Panc1 (cell line): ENCODE measurements around the gene CPOX. TPM values are rescaled to one million over a fixed set of nuclear protein-coding genes. Genes with fewer than 3 reads are reported as not detected.

Experiments used
- ATAC-seq: fragments of 200-7000 bp; cut with Tn5 transposase; 2 replicates; pipeline ENCODE4 v1.9.1; 2020; ENCODE audit warnings: mild to moderate bottlenecking, moderate library complexity
- BruUV-seq: library from RNA; stranded (reverse); fragments of 400-500 nt; replicated peaks from 2 replicates; lab custom pipeline; 2021; lab: Mats Ljungman, UMichigan
- CTCF ChIA-PET: fragments of 300-600 bp; sonication (Branson Sonifier 250); formaldehyde crosslinking; loops from one replicate; lab custom pipeline; 2022; ENCODE audit warnings: antibody characterized with exemption; lab: Charles Lee
- POLR2A ChIA-PET: fragments of 300-600 bp; sonication (Branson Sonifier 250); formaldehyde crosslinking; loops from one replicate; lab custom pipeline; 2022; ENCODE audit warnings: antibody characterized with exemption; lab: Charles Lee
- DNase-seq: peaks from one replicate; pipeline ENCODE4 v3.0.0-alpha.2; 2010; ENCODE audit warnings: low read depth, low spot score
- H3K27ac ChIP-seq: 2 replicates; pipeline ENCODE4 v1.5.1; 2011; ENCODE audit warnings: mild to moderate bottlenecking, low read length, inconsistent platforms
- H3K27me3 ChIP-seq: fragments of 200-500 bp; sonication (Bioruptor generic); 2 replicates; pipeline ENCODE4 v1.6.0; 2014; ENCODE audit warnings: low read length, inconsistent platforms; ENCODE audit not compliant: control insufficient read depth, insufficient read depth
- H3K36me3 ChIP-seq: fragments of 200-500 bp; sonication (Bioruptor generic); 2 replicates; pipeline ENCODE4 v1.5.1; 2014; ENCODE audit warnings: inconsistent platforms, mild to moderate bottlenecking, low read length, moderate library complexity; ENCODE audit not compliant: control insufficient read depth, insufficient read depth
- H3K4me1 ChIP-seq: 2 replicates; pipeline ENCODE4 v1.5.1; 2011; ENCODE audit warnings: inconsistent platforms, mild to moderate bottlenecking, low read length, moderate library complexity; ENCODE audit not compliant: control insufficient read depth, insufficient read depth
- H3K4me3 ChIP-seq, 2 experiments: 2 replicates each; pipeline ENCODE4 v1.5.1; 2011 to 2012; ENCODE audit warnings: low read depth in 2 of 2, low read length in 2 of 2, mild to moderate bottlenecking in 2 of 2, inconsistent platforms in 1 of 2, moderate library complexity in 1 of 2
- H3K9me3 ChIP-seq: fragments of 200-500 bp; sonication (Bioruptor generic); 2 replicates; pipeline ENCODE4 v1.5.1; 2014; ENCODE audit warnings: low read depth, mild to moderate bottlenecking, inconsistent platforms, low read length, moderate library complexity; ENCODE audit not compliant: control insufficient read depth, insufficient read depth
- CTCF ChIP-seq: fragments of 450-650 bp; IDR thresholded peaks from 2 replicates; pipeline ENCODE4 v1.5.1; 2017; ENCODE audit warnings: mild to moderate bottlenecking
- REST ChIP-seq, 2 experiments: IDR thresholded peaks; 2 replicates each; pipeline ENCODE4 v1.6.1; 2011 to 2012; ENCODE audit warnings: low read depth in 2 of 2, control low read depth in 1 of 2, low read length in 1 of 2, mild to moderate bottlenecking in 1 of 2, moderate library complexity in 1 of 2; ENCODE audit not compliant: insufficient read depth in 1 of 2
- SIN3A ChIP-seq: IDR thresholded peaks from 2 replicates; pipeline ENCODE4 v1.6.1; 2012; ENCODE audit warnings: low read depth, mild to moderate bottlenecking, low read length, moderate library complexity, borderline replicate concordance; ENCODE audit not compliant: insufficient read depth
- TCF7L2 ChIP-seq: IDR thresholded peaks from 2 replicates; pipeline ENCODE4 v1.6.1; 2011; ENCODE audit warnings: mild to moderate bottlenecking, low read depth, low read length, inconsistent platforms
- in situ Hi-C: cut with HindIII; loops from 2 replicates; pipeline ENCODE4 v1.10.0; 2016; ENCODE audit warnings: low sequenced_read_pairs, low pct_unique_long_range_greater_than_20kb
- intact Hi-C: fragments of 100-400 bp; cut with micrococcal nuclease; formaldehyde crosslinking; loops from one replicate; pipeline ENCODE4 v1.10.0; 2022; ENCODE audit not compliant: unreplicated experiment
- total RNA-seq: library from RNA; stranded (reverse); gene quantifications from one replicate; pipeline ENCODE4 v1.2.1, GENCODE V29; 2021; ENCODE audit not compliant: unreplicated experiment

CPOX gene
- total RNA-seq, 1 experiment from 2014 or later: 14.7 TPM

GRCh38 chr3:98608029-98608428, 14.6 kb upstream of the CPOX start:
- Histone ChIP-seq H3K27me3 (peaks cover 2% of the 10 kb centered on the region; the same call in 1 of the 2 replicates), H3K4me1 (no peaks in the 10 kb centered on the region), H3K9me3 (no peaks in the 10 kb centered on the region), H3K36me3 (no peaks in the 10 kb centered on the region), H3K4me3 (no peak overlapping the region), H3K27ac (no peak overlapping the region)
- ATAC-seq (no peak), DNase-seq (no peak)
- no TSS peak for BruUV-seq
- no peak for TF ChIP-seq CTCF
- no peak for TF ChIP-seq REST (IDR thresholded peaks at IDR 0.05; ENCODE audit: insufficient read depth in 1 of 2, low read depth in 2 of 2, low read length in 1 of 2)
- no peak for TF ChIP-seq SIN3A
- intact Hi-C loops (no loop called here), in situ Hi-C loops (no loop called here)
- ChIA-PET POLR2A (no interaction called here), CTCF (no interaction called here)

GRCh38 chr3:98603580-98603979, 10.2 kb upstream of the CPOX start:
- Histone ChIP-seq H3K36me3 (no peaks in the 10 kb centered on the region), H3K4me3 (no peak overlapping the region), H3K4me1 (no peaks in the 10 kb centered on the region), H3K27me3 (peaks cover 2% of the 10 kb centered on the region; the same call in 1 of the 2 replicates), H3K27ac (no peak overlapping the region), H3K9me3 (no peaks in the 10 kb centered on the region)
- ChIA-PET CTCF (interaction anchor here (0.5 kb wide), 1 partner anchor 420 kb away, joined by 5 read pairs; no protein-coding TSS in a partner anchor), POLR2A (no interaction called here)
- DNase-seq (no peak), ATAC-seq (no peak)
- intact Hi-C loops: loop anchor here (2.0 to 5.0 kb wide), 3 partner anchors 209 to 1149 kb away; no protein-coding TSS in a partner anchor
- in situ Hi-C loops: no loop called here
- no TSS peak for BruUV-seq
- TF ChIP-seq REST (IDR thresholded peaks at IDR 0.05; ENCODE audit: insufficient read depth in 1 of 2, low read depth in 2 of 2, low read length in 1 of 2) (no peak), SIN3A (no peak), CTCF (0 out of 2 replicates have a peak, but pooled peaks have one; percentile 5), TCF7L2 (no peak)
